H1 (cell line): Measurements from ENCODE around the gene ABCG1. TPM values are rescaled to one million over a fixed set of nuclear protein-coding genes. Genes with fewer than 3 reads are reported as not detected.
A peak's percentile ranks its signal among the peaks of the same experiment; 100 is the strongest.

Source experiments
- CTCF ChIA-PET: fragments of 300-600 bp; sonication (Branson Sonifier 250); formaldehyde crosslinking; loops from one replicate; lab custom pipeline; 2021; ENCODE audit not compliant: partially characterized antibody; lab: Charles Lee
- POLR2A ChIA-PET: fragments of 300-600 bp; sonication (Branson Sonifier 250); formaldehyde crosslinking; loops from one replicate; lab custom pipeline; 2021; ENCODE audit warnings: inconsistent platforms; ENCODE audit not compliant: partially characterized antibody; lab: Charles Lee
- DNase-seq, 2 experiments: peaks; one replicate each; pipeline versions ENCODE4 v3.0.0 to v3.0.0-alpha.2; 2010 to 2022; ENCODE audit warnings: low spot score in 2 of 2, low read depth in 1 of 2, mixed read lengths in 1 of 2
- FAIRE-seq: peaks from 2 replicates; lab custom pipeline; 2011; peaks lifted over from hg19 to GRCh38; lab: Jason Lieb, UNC
- H2AFZ ChIP-seq: 2 replicates; pipeline ENCODE4 v1.8.1; 2012; ENCODE audit warnings: low read length, inconsistent platforms
- H2AK5ac ChIP-seq: 2 replicates; pipeline ENCODE4 v1.6.1; 2013; ENCODE audit warnings: low read depth, low read length
- H2BK120ac ChIP-seq: replicated peaks from 2 replicates; pipeline ENCODE3; 2013; ENCODE audit warnings: low read depth, low read length, inconsistent platforms
- H2BK12ac ChIP-seq: 2 replicates; pipeline ENCODE4 v1.6.1; 2013; ENCODE audit warnings: low read depth, low read length
- H2BK15ac ChIP-seq: 2 replicates; pipeline ENCODE4 v1.6.1; 2013; ENCODE audit warnings: low read length
- H2BK20ac ChIP-seq: 2 replicates; pipeline ENCODE4 v1.6.1; 2013; ENCODE audit warnings: low read length
- H2BK5ac ChIP-seq: 2 replicates; pipeline ENCODE4 v1.6.1; 2013; ENCODE audit warnings: low read depth, low read length
- H3K14ac ChIP-seq: 2 replicates; pipeline ENCODE4 v1.6.1; 2013; ENCODE audit warnings: inconsistent platforms; ENCODE audit not compliant: insufficient read length
- H3K18ac ChIP-seq: 2 replicates; pipeline ENCODE4 v1.6.1; 2013; ENCODE audit warnings: low read length; ENCODE audit errors: extremely low read depth
- H3K23ac ChIP-seq: 2 replicates; pipeline ENCODE4 v1.6.1; 2013; ENCODE audit warnings: inconsistent platforms; ENCODE audit not compliant: insufficient read length
- H3K23me2 ChIP-seq: 2 replicates; pipeline ENCODE4 v1.6.1; 2013; ENCODE audit warnings: low read depth, low read length
- H3K27ac ChIP-seq: 2 replicates; pipeline ENCODE4 v1.6.1; 2011; ENCODE audit warnings: low read depth, low read length, inconsistent platforms
- H3K27me3 ChIP-seq, 4 experiments: replicated peaks in 1 of 4; 1 replicate in 1 of 4; 2 replicates in 3 of 4; pipeline versions ENCODE4 v1.6.1 to v1.8.1; 2011 to 2013; ENCODE audit warnings: low read length in 3 of 4, mild to moderate bottlenecking in 3 of 4, inconsistent platforms in 2 of 4, mixed read lengths in 2 of 4, moderate library complexity in 1 of 4; ENCODE audit not compliant: control insufficient read depth in 3 of 4, insufficient read depth in 3 of 4; ENCODE audit errors: extremely low read depth in 1 of 4
- H3K36me3 ChIP-seq, 4 experiments: 2 replicates each; pipeline versions ENCODE4 v1.6.1 to v1.8.1; 2011 to 2013; ENCODE audit warnings: mild to moderate bottlenecking in 4 of 4, low read length in 3 of 4, moderate library complexity in 2 of 4, control low read depth in 1 of 4, inconsistent platforms in 1 of 4; ENCODE audit not compliant: insufficient read depth in 4 of 4, control insufficient read depth in 2 of 4
- H3K4ac ChIP-seq: replicated peaks from 2 replicates; pipeline ENCODE3; 2013; ENCODE audit warnings: low read length, low read depth, mixed read lengths, inconsistent platforms; ENCODE audit not compliant: insufficient read length
- H3K4me1 ChIP-seq, 4 experiments: replicated peaks in 1 of 4; 1 replicate in 1 of 4; 2 replicates in 3 of 4; pipeline versions ENCODE4 v1.6.1 to v1.8.1; 2011 to 2013; ENCODE audit warnings: low read length in 3 of 4, inconsistent platforms in 2 of 4, mixed read lengths in 1 of 4; ENCODE audit not compliant: insufficient read depth in 4 of 4, control insufficient read depth in 3 of 4
- H3K4me2 ChIP-seq, 2 experiments: 2 replicates each; pipeline versions ENCODE4 v1.6.1 to v1.8.1; 2011 to 2013; ENCODE audit warnings: low read depth in 2 of 2, low read length in 2 of 2, control low read depth in 1 of 2, inconsistent platforms in 1 of 2, mild to moderate bottlenecking in 1 of 2; ENCODE audit not compliant: insufficient read depth in 1 of 2
- H3K4me3 ChIP-seq, 4 experiments: fragments of 200-600, 300-600 bp in 1 of 4; sonication (generic), shearing (Covaris generic), sonication (Bioruptor Twin) in 1 of 4; 2 replicates each; pipeline versions ENCODE4 v1.5.1 to v1.8.1; 2011 to 2016; ENCODE audit warnings: low read length in 4 of 4, low read depth in 3 of 4, control low read depth in 2 of 4, inconsistent platforms in 2 of 4, mild to moderate bottlenecking in 2 of 4, mixed read lengths in 1 of 4, moderate library complexity in 1 of 4; ENCODE audit not compliant: insufficient read depth in 2 of 4; ENCODE audit errors: extremely low read depth in 1 of 4
- H3K56ac ChIP-seq: replicated peaks from 2 replicates; pipeline ENCODE3; 2013; ENCODE audit warnings: low read depth, mild to moderate bottlenecking, mixed read lengths, low read length, inconsistent platforms; ENCODE audit not compliant: insufficient read length
- H3K79me1 ChIP-seq: 2 replicates; pipeline ENCODE4 v1.6.1; 2013; ENCODE audit warnings: low read depth, low read length, control low read depth
- H3K79me2 ChIP-seq, 2 experiments: 2 replicates each; pipeline versions ENCODE4 v1.6.1 to v1.8.1; 2012 to 2013; ENCODE audit warnings: low read length in 2 of 2, mild to moderate bottlenecking in 2 of 2, inconsistent platforms in 1 of 2; ENCODE audit not compliant: insufficient read depth in 2 of 2, control insufficient read depth in 1 of 2
- H3K9ac ChIP-seq, 4 experiments: replicated peaks in 1 of 4; 1 replicate in 1 of 4; 2 replicates in 3 of 4; pipeline versions ENCODE4 v1.6.1 to v1.8.1; 2011 to 2013; ENCODE audit warnings: low read depth in 3 of 4, low read length in 3 of 4, control low read depth in 2 of 4, mild to moderate bottlenecking in 2 of 4, moderate library complexity in 2 of 4, inconsistent platforms in 1 of 4; ENCODE audit errors: extremely low read depth in 1 of 4
- H3K9me3 ChIP-seq, 2 experiments: 2 replicates each; pipeline versions ENCODE4 v1.6.1 to v1.8.1; 2012 to 2013; ENCODE audit warnings: mild to moderate bottlenecking in 2 of 2, moderate library complexity in 2 of 2, control low read depth in 1 of 2, inconsistent platforms in 1 of 2, low read depth in 1 of 2, low read length in 1 of 2, mixed read lengths in 1 of 2; ENCODE audit not compliant: insufficient read depth in 2 of 2
- H4K20me1 ChIP-seq, 2 experiments: replicated peaks in 1 of 2; 2 replicates each; pipeline versions ENCODE3 to v1.8.1; 2011 to 2013; ENCODE audit warnings: inconsistent platforms in 2 of 2, low read length in 2 of 2, mild to moderate bottlenecking in 1 of 2; ENCODE audit not compliant: insufficient read depth in 2 of 2, control insufficient read depth in 1 of 2
- H4K5ac ChIP-seq: 2 replicates; pipeline ENCODE4 v1.6.1; 2013; ENCODE audit warnings: low read length, low read depth, mixed read lengths, inconsistent platforms; ENCODE audit not compliant: insufficient read length
- H4K8ac ChIP-seq: 2 replicates; pipeline ENCODE4 v1.8.0; 2013; ENCODE audit warnings: mild to moderate bottlenecking, moderate library complexity, low read length, inconsistent platforms; ENCODE audit not compliant: insufficient read depth; ENCODE audit errors: extremely low read depth
- H4K91ac ChIP-seq: replicated peaks from 2 replicates; pipeline ENCODE3; 2013; ENCODE audit warnings: low read length, mixed read lengths, inconsistent platforms; ENCODE audit not compliant: insufficient read length
- ASH2L ChIP-seq: fragments of 200-600, 300-600 bp; sonication (generic); IDR thresholded peaks from one replicate; pipeline ENCODE4 v1.7.1; 2017; ENCODE audit warnings: low read length
- BRCA1 ChIP-seq: IDR thresholded peaks from 2 replicates; pipeline ENCODE4 v1.6.1; 2012; ENCODE audit warnings: low read depth, low read length, improper control_type of control experiment
- GABPA ChIP-seq: IDR thresholded peaks from 2 replicates; pipeline ENCODE4 v1.6.1; 2011; ENCODE audit warnings: mild to moderate bottlenecking, low read length, moderate library complexity, borderline replicate concordance; ENCODE audit not compliant: insufficient read depth
- JUN ChIP-seq: IDR thresholded peaks from 2 replicates; pipeline ENCODE4 v1.6.1; 2011; ENCODE audit warnings: low read depth, mild to moderate bottlenecking, improper control_type of control experiment, low read length
- NANOG ChIP-seq: IDR thresholded peaks from 2 replicates; pipeline ENCODE4 v1.6.1; 2011; ENCODE audit warnings: low read length, low read depth, mild to moderate bottlenecking, inconsistent platforms; ENCODE audit not compliant: insufficient read depth, poor library complexity, severe bottlenecking
- NRF1 ChIP-seq: IDR thresholded peaks from 2 replicates; pipeline ENCODE4 v1.6.1; 2011; ENCODE audit warnings: mild to moderate bottlenecking, low read depth, low read length, improper control_type of control experiment
- PHF8 ChIP-seq: fragments of 200-600 bp; sonication (generic); conservative IDR thresholded peaks from 2 replicates; pipeline ENCODE4 v1.7.1; 2012; ENCODE audit warnings: low read depth, mild to moderate bottlenecking, inconsistent platforms, low read length, moderate library complexity
- RAD21 ChIP-seq, 2 experiments: IDR thresholded peaks in 1 of 2; conservative IDR thresholded peaks in 1 of 2; 2 replicates each; pipeline ENCODE4 v1.6.1; 2011; ENCODE audit warnings: low read depth in 2 of 2, low read length in 2 of 2, improper control_type of control experiment in 1 of 2, inconsistent platforms in 1 of 2, mild to moderate bottlenecking in 1 of 2, moderate library complexity in 1 of 2
- RFX5 ChIP-seq: IDR thresholded peaks from 2 replicates; pipeline ENCODE4 v1.6.1; 2011; ENCODE audit warnings: low read depth, low read length, improper control_type of control experiment, borderline replicate concordance
- SAP30 ChIP-seq: fragments of 300-600 bp; sonication (generic); IDR thresholded peaks from 2 replicates; pipeline ENCODE4 v1.7.1; 2012; ENCODE audit warnings: low read length, moderate library complexity, mild to moderate bottlenecking, inconsistent platforms; ENCODE audit not compliant: insufficient read depth, insufficient replicate concordance
- SIRT6 ChIP-seq: IDR thresholded peaks from one replicate; pipeline ENCODE4 v1.7.1; 2012; ENCODE audit warnings: low read length, inconsistent platforms
- SIX5 ChIP-seq: IDR thresholded peaks from 2 replicates; pipeline ENCODE4 v1.6.1; 2011; ENCODE audit warnings: mild to moderate bottlenecking, low read depth, low read length
- TAF1 ChIP-seq: IDR thresholded peaks from 2 replicates; pipeline ENCODE4 v1.6.1; 2011; ENCODE audit warnings: mild to moderate bottlenecking, low read depth, low read length
- TCF12 ChIP-seq: IDR thresholded peaks from 2 replicates; pipeline ENCODE4 v1.6.1; 2011; ENCODE audit warnings: low read depth, mild to moderate bottlenecking, low read length
- YY1 ChIP-seq: IDR thresholded peaks from 2 replicates; pipeline ENCODE4 v1.6.1; 2011; ENCODE audit warnings: low read depth, mild to moderate bottlenecking, low read length
- ZNF274 ChIP-seq: IDR thresholded peaks from 2 replicates; pipeline ENCODE4 v1.7.0; 2012; ENCODE audit warnings: low read length, borderline replicate concordance; ENCODE audit errors: extremely low read depth
- polyA plus RNA-seq, 7 experiments: library from polyadenylated mRNA; depleted of rRNA in 3 of 7; stranded (reverse) in 5 of 7; unstranded in 2 of 7; fragments of >200 nt in 5 of 7; fragments of 200-250 nt in 2 of 7; gene quantifications; 1 replicate in 5 of 7; 2 replicates in 1 of 7; 4 replicates in 1 of 7; pipeline versions ENCODE4 v1.2.1 to v1.2.3, GENCODE V29; 2011 to 2013; ENCODE audit warnings: missing spikeins in 2 of 7, mixed read lengths in 2 of 7
- total RNA-seq: library from RNA; stranded (reverse); fragmentation: NEBNext Ultra II Directional; extraction: Animal tissue kit (Norgen Biotek cat#: 25700); gene quantifications from 2 replicates; pipeline ENCODE4 v1.2.1, GENCODE V29; 2021

ABCG1 gene
- total and polyA plus RNA-seq, 2 of the 8 experiments (the other 6 are each of a cell fraction or from before 2014, with no cell fraction given) = 2.1 to 4.0 TPM

DNA sequence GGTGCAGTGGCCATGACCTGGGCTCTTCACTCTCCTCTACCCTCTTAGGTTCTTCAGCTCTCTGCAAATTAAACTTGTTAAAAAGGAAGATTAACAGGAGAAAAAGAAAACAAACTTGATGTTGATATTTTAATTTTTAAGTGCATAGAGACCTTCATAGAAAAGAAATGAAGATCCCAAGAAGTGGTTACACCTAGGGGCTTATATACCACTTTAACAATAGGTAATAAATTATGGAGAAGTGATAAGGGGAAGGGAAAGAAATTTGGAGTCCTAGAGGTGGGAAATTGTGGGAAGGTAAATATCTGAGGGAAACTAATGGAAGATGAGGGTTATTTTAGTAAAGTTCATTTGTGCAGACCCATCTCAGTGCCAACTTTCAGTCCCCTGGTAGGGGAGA, 112.7 kb downstream of the ABCG1 start:
- no peak overlapping the region for H3K23ac ChIP-seq
- peaks cover 0 to 10% (median 1%) of the 10 kb centered on the region in 4 experiments; a peak in 4 of 7 replicates for H3K4me1 ChIP-seq
- no peak overlapping the region for H2BK12ac ChIP-seq
- ChIA-PET POLR2A (no interaction called here), CTCF (interaction anchor here (0.6 kb wide), 1 partner anchor 36 kb away, joined by 3 read pairs; no protein-coding TSS in a partner anchor)
- H3K9ac ChIP-seq = no peak overlapping the region
- no peak for FAIRE-seq
- H4K8ac ChIP-seq = no peak overlapping the region
- no peak overlapping the region for H3K18ac ChIP-seq
- H3K14ac ChIP-seq = no peak overlapping the region
- no peaks in the 10 kb centered on the region for H3K79me1 ChIP-seq
- no peak overlapping the region for H2BK15ac ChIP-seq
- H3K4me2 ChIP-seq = no peak overlapping the region
- no peaks in the 10 kb centered on the region for H3K36me3 ChIP-seq
- H2BK20ac ChIP-seq = 0 out of 2 replicates have a peak overlapping the region, but pooled peaks have one; percentile 10
- no peak for DNase-seq
- no peaks in the 10 kb centered on the region for H3K27me3 ChIP-seq
- no peak overlapping the region for H2AFZ ChIP-seq
- H2BK120ac ChIP-seq = no peak overlapping the region
- H3K79me2 ChIP-seq = no peaks in the 10 kb centered on the region
- H3K27ac ChIP-seq = no peak overlapping the region
- H4K91ac ChIP-seq = no peak overlapping the region
- no peak overlapping the region for H3K4me3 ChIP-seq
- H3K56ac ChIP-seq = no peak overlapping the region
- no peaks in the 10 kb centered on the region for H4K20me1 ChIP-seq
- H4K5ac ChIP-seq = no peak overlapping the region
- peaks cover 12 to 16% of the 10 kb centered on the region in 2 experiments for H3K9me3 ChIP-seq
- no peak overlapping the region for H2BK5ac ChIP-seq
- H3K4ac ChIP-seq = no peak overlapping the region
- no peaks in the 10 kb centered on the region for H3K23me2 ChIP-seq
- H2AK5ac ChIP-seq = no peak overlapping the region
- TF ChIP-seq TAF1 = no peak
- TF ChIP-seq YY1 = no peak
- no peak for TF ChIP-seq ASH2L
- no peak for TF ChIP-seq JUN
- no peak for TF ChIP-seq GABPA
- no peak for TF ChIP-seq SAP30
- TF ChIP-seq PHF8 = no peak
- TF ChIP-seq RFX5 = no peak
- no peak for TF ChIP-seq RAD21 (IDR thresholded peaks at IDR 0.05 in 1 of 2, conservative IDR thresholded peaks at IDR 0.05 in 1 of 2; ENCODE audit: low read depth in 2 of 2, low read length in 2 of 2)
- no peak for TF ChIP-seq SIRT6
- TF ChIP-seq SIX5 = no peak
- no peak for TF ChIP-seq BRCA1
- TF ChIP-seq TCF12 = no peak
- no peak for TF ChIP-seq NRF1
- TF ChIP-seq NANOG = no peak
- no peak for TF ChIP-seq ZNF274
